PFSK-1 (cell line): ENCODE results near the gene MAGEB5.

ENCODE experiments used
- POLR2AphosphoS5 ChIP-seq: IDR thresholded peaks from 2 replicates; pipeline ENCODE4 v1.6.1; 2012; ENCODE audit warnings: low read depth, mild to moderate bottlenecking, control low read depth, low read length, moderate library complexity
- REST ChIP-seq, 2 experiments: IDR thresholded peaks; 2 replicates each; pipeline versions ENCODE4 v1.6.1 to v1.8.0; 2011 to 2012; ENCODE audit warnings: low read depth in 2 of 2, low read length in 2 of 2, control low read depth in 1 of 2, inconsistent platforms in 1 of 2, mild to moderate bottlenecking in 1 of 2, moderate library complexity in 1 of 2; ENCODE audit not compliant: insufficient read depth in 1 of 2
- SIN3A ChIP-seq: IDR thresholded peaks from 2 replicates; pipeline ENCODE4 v1.6.1; 2012; ENCODE audit warnings: mild to moderate bottlenecking, low read length, moderate library complexity, borderline replicate concordance; ENCODE audit not compliant: insufficient read depth
- TAF1 ChIP-seq: IDR thresholded peaks from 2 replicates; pipeline ENCODE4 v1.6.1; 2012; ENCODE audit warnings: low read length, control low read depth, borderline replicate concordance; ENCODE audit not compliant: insufficient read depth

DNA sequence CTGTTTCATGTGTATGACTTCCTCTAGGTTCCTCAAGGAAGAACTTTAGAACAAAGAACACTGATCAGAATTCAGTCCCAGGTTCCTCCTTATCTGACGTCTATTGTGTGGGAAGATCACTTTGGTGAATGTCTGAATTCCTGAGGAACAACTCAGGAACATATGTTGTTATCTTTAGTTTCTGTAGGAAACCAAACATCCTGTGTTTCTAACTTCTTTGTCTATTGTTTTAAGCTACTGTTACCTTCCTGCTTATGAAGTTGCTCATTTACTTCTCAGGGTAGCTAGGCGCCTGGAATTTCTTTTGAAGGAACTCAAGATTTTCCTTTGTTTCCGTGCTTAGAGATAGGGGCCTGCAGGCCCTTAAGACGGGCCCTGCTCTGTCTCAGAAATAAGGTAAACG lies 46.2 kb downstream of the MAGEB5 start:
- TF ChIP-seq TAF1 (no peak), REST (IDR thresholded peaks at IDR 0.05; ENCODE audit: insufficient read depth in 1 of 2, low read depth in 2 of 2, low read length in 2 of 2) (no peak), POLR2AphosphoS5 (no peak), SIN3A (no peak)
